Stomach smooth muscle (tissue), 2 donors: ENCODE measurements around the gene ZNF488.
A peak's percentile ranks its signal among the peaks of the same experiment; 100 is the strongest.

ENCODE experiments used
- H3K27ac ChIP-seq: one replicate; pipeline ENCODE4 v1.7.0; 2013; ENCODE audit warnings: mild to moderate bottlenecking, low read length, inconsistent platforms
- H3K27me3 ChIP-seq, 2 donors: one replicate each; pipeline ENCODE4 v1.7.0; 2013; ENCODE audit warnings: low read length in 2 of 2; ENCODE audit not compliant: insufficient read depth in 2 of 2, control insufficient read depth in 1 of 2
- H3K36me3 ChIP-seq, 2 donors: one replicate each; pipeline ENCODE4 v1.7.0; 2013; ENCODE audit warnings: low read length in 2 of 2; ENCODE audit not compliant: control insufficient read depth in 2 of 2, insufficient read depth in 2 of 2
- H3K4me1 ChIP-seq: one replicate; pipeline ENCODE4 v1.7.0; 2013; ENCODE audit warnings: low read length; ENCODE audit not compliant: control insufficient read depth, insufficient read depth
- H3K4me3 ChIP-seq, 2 donors: one replicate each; pipeline ENCODE4 v1.7.0; 2013; ENCODE audit warnings: low read length in 2 of 2
- H3K9ac ChIP-seq, 2 donors: one replicate each; pipeline ENCODE4 v1.7.0; 2013; ENCODE audit warnings: low read length in 2 of 2, mild to moderate bottlenecking in 1 of 2
- H3K9me3 ChIP-seq, 2 donors: one replicate each; pipeline ENCODE4 v1.7.0; 2013; ENCODE audit warnings: low read length in 2 of 2; ENCODE audit not compliant: control insufficient read depth in 2 of 2
- donor health status: healthy.
- donor health status: Pancreatic carcinoma.

ZNF488 gene

DNA sequence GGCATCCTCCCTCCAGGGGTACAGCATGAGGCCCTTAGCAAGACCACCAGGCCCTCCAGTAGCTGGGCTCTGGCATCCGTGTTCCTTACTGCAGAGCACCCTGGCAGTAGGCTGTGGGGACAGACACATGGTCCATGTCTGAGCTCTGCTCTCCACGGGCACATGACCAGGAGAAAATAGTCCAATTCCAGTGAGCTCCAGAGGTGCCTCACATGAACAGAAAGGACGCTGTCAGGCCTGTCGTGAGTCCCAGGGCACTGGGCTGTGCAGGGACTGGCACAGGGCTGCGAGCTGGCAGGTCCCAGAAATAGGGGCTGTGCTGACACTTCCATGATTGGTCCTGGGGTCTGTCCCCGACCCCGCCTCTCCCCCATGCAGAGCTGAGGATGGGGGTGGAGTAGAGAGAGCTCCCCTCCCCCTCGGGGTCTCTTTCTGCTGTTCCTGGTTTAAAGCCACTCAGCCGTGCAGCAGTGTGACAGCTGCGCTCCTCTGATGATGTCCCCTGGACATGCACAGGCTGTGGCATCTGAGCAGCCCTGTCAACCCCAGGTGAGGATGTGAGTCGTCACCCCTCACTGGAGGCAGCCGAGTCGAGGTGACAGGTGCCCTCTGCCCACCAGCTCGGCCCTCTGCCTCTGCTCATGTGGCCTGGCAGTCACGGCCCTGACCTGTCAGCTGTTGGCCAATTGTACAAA lies 25.2 kb upstream of the ZNF488 start:
- no peak overlapping the region for H3K27ac ChIP-seq
- no peak overlapping the region for H3K9ac ChIP-seq
- no peak overlapping the region for H3K4me3 ChIP-seq
- H3K4me1 ChIP-seq = no peaks in the 10 kb centered on the region
- no peaks in the 10 kb centered on the region for H3K36me3 ChIP-seq
- no peaks in the 10 kb centered on the region for H3K9me3 ChIP-seq
- H3K27me3 ChIP-seq = no peaks in the 10 kb centered on the region

GRCh38 chr10:47408606-47409005 lies 24.5 kb upstream of the ZNF488 start:
- H3K27ac ChIP-seq = no peak overlapping the region
- H3K4me3 ChIP-seq = no peak overlapping the region
- H3K9ac ChIP-seq = no peak overlapping the region
- no peaks in the 10 kb centered on the region for H3K27me3 ChIP-seq
- peaks cover 3% of the 10 kb centered on the region for H3K4me1 ChIP-seq
- H3K9me3 ChIP-seq = no peaks in the 10 kb centered on the region
- H3K36me3 ChIP-seq = no peaks in the 10 kb centered on the region

DNA sequence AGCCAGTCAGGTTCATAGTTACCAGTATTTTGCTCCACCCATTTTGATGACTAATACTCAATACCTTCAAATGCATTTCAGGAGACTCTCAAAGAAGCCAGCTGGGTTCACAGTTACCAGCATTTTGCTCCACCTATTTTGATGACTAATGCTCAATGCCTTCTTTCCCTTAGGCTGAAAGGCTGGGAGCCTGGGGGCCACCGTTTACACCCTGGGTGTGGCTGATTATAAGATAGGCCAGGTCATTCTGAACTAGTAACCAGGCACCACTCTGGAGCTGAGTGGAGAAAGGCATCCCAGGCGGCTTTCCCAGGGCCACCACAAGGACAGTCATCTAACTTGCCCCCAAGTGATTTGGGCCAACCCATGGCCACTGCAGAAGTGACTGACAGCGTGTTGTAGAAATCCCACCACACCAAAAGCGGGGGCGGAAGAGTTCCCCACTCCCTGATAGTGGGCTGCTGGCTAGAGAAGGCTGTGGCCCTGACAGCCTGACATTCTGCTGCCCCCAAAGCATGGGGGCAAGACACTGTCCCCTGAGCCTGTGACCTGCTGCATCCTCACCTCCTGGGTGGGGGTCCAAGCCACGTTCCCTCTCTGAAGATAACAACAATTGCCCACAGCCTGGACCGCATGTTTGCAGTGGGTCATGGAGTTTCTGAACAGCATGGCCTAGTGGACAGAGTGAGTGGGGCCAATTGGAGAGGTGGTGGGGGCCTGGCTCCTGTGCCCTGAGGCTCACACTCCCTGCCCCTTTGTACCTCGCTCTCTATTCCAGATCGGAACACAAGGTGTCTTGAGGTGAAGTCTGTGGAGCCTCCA lies 23.0 kb upstream of the ZNF488 start:
- H3K36me3 ChIP-seq = no peaks in the 10 kb centered on the region
- no peak overlapping the region for H3K27ac ChIP-seq
- H3K9ac ChIP-seq = no peak overlapping the region

DNA sequence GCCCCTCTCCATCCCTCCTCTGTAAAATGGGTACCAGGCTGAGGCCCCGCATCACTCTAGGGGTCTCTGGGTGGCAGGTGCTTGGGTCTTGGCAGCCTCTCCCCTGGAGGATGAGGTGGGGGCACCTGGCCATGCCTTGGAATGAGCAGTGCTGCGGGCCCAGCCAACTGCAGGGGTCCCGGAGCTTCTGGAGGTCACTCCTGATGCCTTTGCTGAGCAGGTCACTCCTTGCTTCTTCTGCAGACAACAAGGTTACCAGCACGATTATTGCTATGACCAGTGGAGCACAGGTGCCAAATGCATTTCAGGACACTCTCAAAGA lies 22.4 kb upstream of the ZNF488 start:
- H3K9me3 ChIP-seq = no peaks in the 10 kb centered on the region
- peaks cover 14% of the 10 kb centered on the region for H3K4me1 ChIP-seq
- no peak overlapping the region for H3K27ac ChIP-seq
- H3K9ac ChIP-seq = no peak overlapping the region
- H3K36me3 ChIP-seq = no peaks in the 10 kb centered on the region
- H3K27me3 ChIP-seq = no peaks in the 10 kb centered on the region
- no peak overlapping the region for H3K4me3 ChIP-seq

More for the DNA sequence above, 23.0 kb upstream of the ZNF488 start:
- Histone ChIP-seq H3K9me3 (no peaks in the 10 kb centered on the region), H3K27me3 (no peaks in the 10 kb centered on the region), H3K4me1 (peaks cover 14% of the 10 kb centered on the region), H3K4me3 (no peak overlapping the region)

DNA sequence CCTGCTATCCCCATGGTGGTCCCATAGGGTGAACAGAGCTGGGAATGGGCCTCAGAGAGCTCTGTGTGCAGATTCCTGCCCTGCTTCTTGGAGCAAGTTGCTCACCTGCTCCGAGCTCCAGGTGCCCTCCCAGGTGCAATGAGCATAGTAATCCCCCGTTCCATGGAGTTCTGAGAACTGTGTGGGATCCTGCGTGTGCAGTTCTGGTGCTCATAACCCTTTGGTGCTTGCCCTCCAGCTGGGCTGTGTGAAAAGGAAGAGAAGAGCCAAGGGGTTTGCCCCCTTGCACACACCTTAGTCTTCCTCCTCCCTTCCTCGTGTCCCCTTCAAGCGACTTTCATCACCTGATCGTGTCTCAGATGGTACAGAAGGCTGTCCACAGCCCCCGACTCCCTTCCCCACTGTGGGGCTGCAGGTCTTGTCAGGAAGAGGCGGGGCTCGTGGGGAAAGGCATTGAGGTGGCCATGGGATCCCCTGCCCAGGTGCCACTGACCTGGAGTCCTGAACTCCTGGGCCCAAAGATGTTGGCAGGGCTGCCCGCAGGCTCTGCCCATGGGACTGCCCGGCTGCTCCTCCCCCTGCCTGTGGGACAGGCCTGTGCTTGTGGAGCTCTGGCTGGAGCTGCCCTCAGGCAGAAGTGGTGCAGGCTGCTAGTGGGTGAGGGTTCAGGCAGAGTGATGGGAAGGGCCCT lies 21.9 kb upstream of the ZNF488 start:
- no peak overlapping the region for H3K27ac ChIP-seq
- H3K4me1 ChIP-seq = peaks cover 14% of the 10 kb centered on the region
- H3K27me3 ChIP-seq = no peaks in the 10 kb centered on the region

GRCh38 chr10:47404937-47405336 lies 20.8 kb upstream of the ZNF488 start:
- no peaks in the 10 kb centered on the region for H3K27me3 ChIP-seq
- no peak overlapping the region for H3K4me3 ChIP-seq
- H3K9ac ChIP-seq = no peak overlapping the region
- H3K27ac ChIP-seq = no peak overlapping the region
- no peaks in the 10 kb centered on the region for H3K36me3 ChIP-seq
- H3K9me3 ChIP-seq = no peaks in the 10 kb centered on the region
- H3K4me1 ChIP-seq = peaks cover 14% of the 10 kb centered on the region

More for the DNA sequence above, 21.9 kb upstream of the ZNF488 start:
- no peaks in the 10 kb centered on the region for H3K36me3 ChIP-seq
- H3K4me3 ChIP-seq = no peak overlapping the region
- H3K9ac ChIP-seq = no peak overlapping the region
- H3K9me3 ChIP-seq = no peaks in the 10 kb centered on the region

- Histone ChIP-seq H3K27ac (no peak overlapping the region), H3K27me3 (no peaks in the 10 kb centered on the region), H3K9me3 (peaks cover 0 to 3% of the 10 kb centered on the region in 2 donors), H3K36me3 (no peaks in the 10 kb centered on the region), H3K4me3 (no peak overlapping the region), H3K9ac (no peak overlapping the region), H3K4me1 (peaks cover 14% of the 10 kb centered on the region)
Measured at GRCh38 chr10:47404446-47404845, 20.4 kb upstream of the ZNF488 start.

DNA sequence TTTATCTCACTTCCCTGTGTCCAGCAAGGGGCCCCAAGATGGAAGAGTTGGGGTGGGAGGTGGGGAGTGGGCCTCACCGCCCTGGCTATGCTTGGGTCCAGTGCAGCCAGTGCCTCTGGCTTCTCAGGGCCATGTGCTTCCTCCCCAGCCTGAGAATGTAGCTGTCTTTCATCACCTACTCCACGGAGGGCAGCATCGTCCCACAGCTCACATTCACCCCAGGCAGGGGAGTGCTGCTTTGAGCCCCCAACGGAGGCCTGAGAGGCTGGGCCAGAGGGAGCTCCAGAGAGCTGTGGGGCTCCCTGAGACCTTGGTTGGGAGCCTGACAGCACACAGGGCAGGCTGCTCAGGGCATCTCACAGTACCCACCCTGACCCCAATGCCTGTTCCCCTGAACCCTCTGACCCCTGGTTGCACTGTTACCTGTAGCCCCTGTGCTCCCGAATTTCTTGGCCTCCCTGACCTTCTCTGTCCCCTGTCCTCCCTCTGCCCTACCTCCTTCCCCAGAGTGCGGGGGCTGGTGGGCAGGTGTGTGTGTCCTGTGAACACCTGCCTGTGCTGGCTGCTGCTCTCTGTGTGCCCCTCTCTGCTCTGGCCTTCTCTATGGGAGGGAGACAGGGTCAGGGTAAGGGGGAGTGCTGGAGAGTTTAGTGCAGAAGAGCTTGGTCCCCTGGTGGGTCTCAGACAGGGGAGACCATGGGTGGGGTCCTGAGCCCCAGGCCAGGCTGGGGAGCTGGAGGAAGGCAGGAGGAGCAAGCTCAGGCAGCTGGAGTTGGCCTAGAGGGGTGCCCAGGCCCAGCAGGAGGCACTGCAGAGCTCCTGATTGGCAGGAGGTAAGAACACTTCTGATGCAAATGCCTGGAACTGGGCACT lies 19.6 kb upstream of the ZNF488 start:
- Histone ChIP-seq H3K9ac (no peak overlapping the region), H3K9me3 (peaks cover 0 to 3% of the 10 kb centered on the region in 2 donors), H3K27me3 (no peaks in the 10 kb centered on the region), H3K36me3 (no peaks in the 10 kb centered on the region), H3K4me3 (peak overlapping the region in 1 of 2 donors; percentile 25), H3K27ac (no peak overlapping the region), H3K4me1 (peaks cover 14% of the 10 kb centered on the region)

DNA sequence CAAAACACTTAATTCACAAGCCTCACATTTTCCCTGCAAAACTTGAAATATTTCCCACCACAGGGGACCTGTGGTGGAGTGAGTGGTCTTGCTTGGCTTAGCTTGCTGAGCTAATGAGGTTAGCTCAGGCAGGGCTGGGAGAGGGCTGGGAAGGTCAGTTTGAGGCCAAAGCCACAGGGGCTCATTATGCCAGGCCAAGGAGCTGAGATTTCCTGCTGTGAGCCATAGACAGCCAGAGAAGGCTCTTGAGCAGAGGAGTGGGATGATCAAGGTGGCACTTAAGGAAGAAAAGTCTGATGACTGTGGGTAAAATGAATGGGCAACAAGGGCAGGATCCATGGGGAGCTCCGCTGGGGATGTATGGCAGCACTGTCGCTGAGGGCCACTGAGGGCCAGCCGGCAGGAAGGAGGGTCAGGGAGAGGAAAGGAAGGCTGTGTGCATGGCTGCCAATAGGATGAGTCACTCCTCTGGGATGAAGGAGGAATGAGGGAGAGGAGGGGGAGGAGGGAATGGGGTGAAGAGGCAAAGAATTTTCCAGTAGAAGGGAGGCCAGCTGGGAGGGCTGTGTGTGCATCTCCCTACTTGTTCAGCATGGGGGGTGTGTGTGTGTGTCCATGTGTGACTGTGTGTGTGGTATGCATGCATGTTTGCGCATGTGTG lies 18.7 kb upstream of the ZNF488 start:
- Histone ChIP-seq H3K27ac (no peak overlapping the region), H3K4me1 (peaks cover 14% of the 10 kb centered on the region), H3K9ac (no peak overlapping the region), H3K36me3 (no peaks in the 10 kb centered on the region), H3K9me3 (peaks cover 0 to 5% of the 10 kb centered on the region in 2 donors), H3K4me3 (peak overlapping the region in 1 of 2 donors; percentile 35), H3K27me3 (no peaks in the 10 kb centered on the region)
